ENCODE results near the gene DCP1A. TPM values are rescaled to one million over a fixed set of nuclear protein-coding genes. Genes with fewer than 3 reads are reported as not detected.

Gene DCP1A
- total RNA-seq, 1 donor from 2014 or later, result 41.6 TPM

DNA sequence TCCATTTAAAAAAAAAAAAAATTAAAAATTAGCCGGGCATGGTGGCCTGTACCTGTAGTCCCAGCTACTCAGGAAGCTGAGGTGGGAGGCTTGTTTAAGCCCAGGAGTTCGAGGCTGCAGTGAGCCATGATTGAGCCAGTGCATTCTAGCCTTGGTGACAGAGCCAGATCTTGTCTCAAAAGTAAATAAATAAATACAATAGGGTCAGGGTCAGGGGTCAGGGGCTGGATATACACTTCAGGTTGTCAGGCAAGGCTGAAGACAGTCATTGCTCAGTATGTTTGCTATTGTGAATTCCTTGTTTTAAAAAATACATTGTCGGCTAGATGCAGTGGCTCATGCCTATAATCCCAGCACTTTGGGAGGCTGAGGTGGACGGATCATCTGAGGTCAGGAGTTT, 83.4 kb downstream of the DCP1A start:
- no peak overlapping the region for H3K4me3 Mint-ChIP-seq (ENCODE audit: unreplicated experiment)
- TF ChIP-seq, protein P1, sequence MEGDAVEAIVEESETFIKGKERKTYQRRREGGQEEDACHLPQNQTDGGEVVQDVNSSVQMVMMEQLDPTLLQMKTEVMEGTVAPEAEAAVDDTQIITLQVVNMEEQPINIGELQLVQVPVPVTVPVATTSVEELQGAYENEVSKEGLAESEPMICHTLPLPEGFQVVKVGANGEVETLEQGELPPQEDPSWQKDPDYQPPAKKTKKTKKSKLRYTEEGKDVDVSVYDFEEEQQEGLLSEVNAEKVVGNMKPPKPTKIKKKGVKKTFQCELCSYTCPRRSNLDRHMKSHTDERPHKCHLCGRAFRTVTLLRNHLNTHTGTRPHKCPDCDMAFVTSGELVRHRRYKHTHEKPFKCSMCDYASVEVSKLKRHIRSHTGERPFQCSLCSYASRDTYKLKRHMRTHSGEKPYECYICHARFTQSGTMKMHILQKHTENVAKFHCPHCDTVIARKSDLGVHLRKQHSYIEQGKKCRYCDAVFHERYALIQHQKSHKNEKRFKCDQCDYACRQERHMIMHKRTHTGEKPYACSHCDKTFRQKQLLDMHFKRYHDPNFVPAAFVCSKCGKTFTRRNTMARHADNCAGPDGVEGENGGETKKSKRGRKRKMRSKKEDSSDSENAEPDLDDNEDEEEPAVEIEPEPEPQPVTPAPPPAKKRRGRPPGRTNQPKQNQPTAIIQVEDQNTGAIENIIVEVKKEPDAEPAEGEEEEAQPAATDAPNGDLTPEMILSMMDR (IDR thresholded peaks at IDR 0.05; ENCODE audit: partially characterized antibody, unreplicated experiment), result no peak
- H3K9me3 Mint-ChIP-seq (ENCODE audit: unreplicated experiment), result peaks cover 3% of the 10 kb centered on the region
- no peak overlapping the region for H3K27ac Mint-ChIP-seq (ENCODE audit: unreplicated experiment)
- no peaks in the 10 kb centered on the region for H3K27me3 Mint-ChIP-seq (ENCODE audit: unreplicated experiment)
- DNase-seq, result no peak
- H3K36me3 Mint-ChIP-seq (ENCODE audit: unreplicated experiment), result no peaks in the 10 kb centered on the region
- H3K4me1 Mint-ChIP-seq (ENCODE audit: low read depth, unreplicated experiment), result peaks cover 8% of the 10 kb centered on the region

DNA sequence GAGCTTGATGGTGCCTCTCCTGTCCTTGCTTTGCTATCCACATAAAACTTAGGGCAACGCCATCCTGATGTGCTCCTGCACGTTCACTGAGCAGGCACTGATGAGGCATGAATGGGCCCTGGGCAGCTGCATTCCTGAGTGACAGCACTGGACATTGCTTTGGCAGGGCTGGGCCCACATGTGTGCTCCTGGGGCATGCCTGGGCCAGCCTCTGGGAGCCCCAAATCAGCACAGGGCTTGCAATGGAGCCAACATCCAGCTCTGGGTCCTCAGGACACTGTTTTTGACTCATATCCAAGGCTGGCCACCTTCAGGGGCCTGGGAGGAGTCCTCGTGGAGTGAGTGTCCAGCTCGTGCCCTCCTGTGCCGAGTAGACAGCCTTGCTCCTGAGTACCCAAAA, 85.6 kb downstream of the DCP1A start:
- Mint-ChIP-seq H3K27ac (ENCODE audit: unreplicated experiment) (no peak overlapping the region), H3K4me3 (ENCODE audit: unreplicated experiment) (no peak overlapping the region), H3K27me3 (ENCODE audit: unreplicated experiment) (peaks cover 2% of the 10 kb centered on the region), H3K9me3 (ENCODE audit: unreplicated experiment) (peaks cover 3% of the 10 kb centered on the region), H3K4me1 (ENCODE audit: low read depth, unreplicated experiment) (peaks cover 13% of the 10 kb centered on the region), H3K36me3 (ENCODE audit: unreplicated experiment) (no peaks in the 10 kb centered on the region)
- peak; percentile 13 for DNase-seq
- TF ChIP-seq, protein P1 (IDR thresholded peaks at IDR 0.05; ENCODE audit: partially characterized antibody, unreplicated experiment), result no peak

- H3K4me1 Mint-ChIP-seq (ENCODE audit: low read depth, unreplicated experiment), result peaks cover 13% of the 10 kb centered on the region
- H3K27me3 Mint-ChIP-seq (ENCODE audit: unreplicated experiment), result peaks cover 4% of the 10 kb centered on the region
- H3K9me3 Mint-ChIP-seq (ENCODE audit: unreplicated experiment), result peaks cover 5% of the 10 kb centered on the region
- no peaks in the 10 kb centered on the region for H3K36me3 Mint-ChIP-seq (ENCODE audit: unreplicated experiment)
- TF ChIP-seq, protein P1 (IDR thresholded peaks at IDR 0.05; ENCODE audit: partially characterized antibody, unreplicated experiment), result no peak
- no peak overlapping the region for H3K4me3 Mint-ChIP-seq (ENCODE audit: unreplicated experiment)
- no peak overlapping the region for H3K27ac Mint-ChIP-seq (ENCODE audit: unreplicated experiment)
- DNase-seq, result no peak
Measured at GRCh38 chr3:53260286-53260785, 87.0 kb downstream of the DCP1A start.

- Mint-ChIP-seq H3K27ac (ENCODE audit: unreplicated experiment) (peak overlapping the region; percentile 15), H3K36me3 (ENCODE audit: unreplicated experiment) (no peaks in the 10 kb centered on the region), H3K9me3 (ENCODE audit: unreplicated experiment) (peaks cover 5% of the 10 kb centered on the region), H3K4me3 (ENCODE audit: unreplicated experiment) (peak overlapping the region; percentile 5), H3K4me1 (ENCODE audit: low read depth, unreplicated experiment) (peaks cover 13% of the 10 kb centered on the region), H3K27me3 (ENCODE audit: unreplicated experiment) (peaks cover 4% of the 10 kb centered on the region)
- DNase-seq, result no peak
- TF ChIP-seq, protein P1 (IDR thresholded peaks at IDR 0.05; ENCODE audit: partially characterized antibody, unreplicated experiment), result no peak
Measured at GRCh38 chr3:53259427-53260259, 87.7 kb downstream of the DCP1A start.

Measured in glutamatergic neuron (in vitro differentiated cells).